IMR-90 (cell line): Measurements from ENCODE around the gene CLPSL2. TPM values are rescaled to one million over a fixed set of nuclear protein-coding genes. Genes with fewer than 3 reads are reported as not detected.

Experiments
- ATAC-seq: fragments of 200-7000 bp; cut with Tn5 transposase; 2 replicates; pipeline ENCODE4 v1.9.1; 2020; ENCODE audit warnings: low read depth, mild to moderate bottlenecking, moderate library complexity
- BruUV-seq: library from RNA; stranded (reverse); fragments of 400-500 nt; replicated peaks from 2 replicates; lab custom pipeline; 2021; lab: Mats Ljungman, UMichigan
- CTCF ChIA-PET: fragments of 300-600 bp; formaldehyde crosslinking; extraction: SDS; loops from one replicate; lab custom pipeline; 2021; ENCODE audit warnings: antibody characterized with exemption; lab: Yijun Ruan, JAX
- POLR2A ChIA-PET: fragments of 300-600 bp; sonication (Branson Sonifier 250); formaldehyde crosslinking; loops from one replicate; lab custom pipeline; 2022; ENCODE audit warnings: antibody characterized with exemption; ENCODE audit not compliant: unreplicated experiment; lab: Charles Lee
- DNase-seq: peaks from one replicate; pipeline ENCODE4 v3.0.0; 2013
- H2AFZ ChIP-seq: replicated peaks from 2 replicates; pipeline ENCODE3; 2013; ENCODE audit warnings: low read length, mild to moderate bottlenecking; ENCODE audit not compliant: poor library complexity
- H2AK5ac ChIP-seq: 2 replicates; pipeline ENCODE4 v1.6.1; 2013; ENCODE audit warnings: low read depth, low read length, inconsistent platforms
- H2AK9ac ChIP-seq: replicated peaks from 2 replicates; pipeline ENCODE3; 2013; ENCODE audit warnings: mild to moderate bottlenecking, low read depth, low read length, moderate library complexity; ENCODE audit not compliant: poor library complexity
- H2BK120ac ChIP-seq: 2 replicates; pipeline ENCODE4 v1.6.1; 2013; ENCODE audit warnings: low read depth, low read length, inconsistent platforms
- H2BK15ac ChIP-seq: 3 replicates; pipeline ENCODE4 v1.6.1; 2013; ENCODE audit warnings: low read depth, low read length, inconsistent platforms
- H2BK20ac ChIP-seq: 2 replicates; pipeline ENCODE4 v1.6.1; 2013; ENCODE audit warnings: low read depth, mild to moderate bottlenecking, inconsistent platforms, low read length, moderate library complexity
- H2BK5ac ChIP-seq: 2 replicates; pipeline ENCODE4 v1.6.1; 2013; ENCODE audit warnings: mild to moderate bottlenecking, low read depth, low read length, inconsistent platforms; ENCODE audit not compliant: poor library complexity, severe bottlenecking
- H3K14ac ChIP-seq: replicated peaks from 2 replicates; pipeline ENCODE4 v1.6.1; 2013; ENCODE audit warnings: low read depth, low read length, inconsistent platforms
- H3K18ac ChIP-seq: 2 replicates; pipeline ENCODE4 v1.6.1; 2013; ENCODE audit warnings: low read depth, low read length, control low read depth
- H3K23ac ChIP-seq: 2 replicates; pipeline ENCODE4 v1.6.1; 2013; ENCODE audit warnings: low read depth, low read length, inconsistent platforms
- H3K27ac ChIP-seq: 2 replicates; pipeline ENCODE4 v1.5.1; 2013; ENCODE audit warnings: mild to moderate bottlenecking, control low read depth, low read length; ENCODE audit not compliant: insufficient read depth
- H3K27me3 ChIP-seq: 2 replicates; pipeline ENCODE4 v1.6.1; 2013; ENCODE audit warnings: low read length; ENCODE audit not compliant: control insufficient read depth, insufficient read depth
- H3K36me3 ChIP-seq: 2 replicates; pipeline ENCODE4 v1.6.1; 2013; ENCODE audit warnings: low read length, mixed read lengths; ENCODE audit not compliant: control insufficient read depth, insufficient read depth
- H3K4ac ChIP-seq: 2 replicates; pipeline ENCODE4 v1.6.1; 2013; ENCODE audit warnings: low read depth, low read length, inconsistent platforms
- H3K4me1 ChIP-seq: 2 replicates; pipeline ENCODE4 v1.6.1; 2013; ENCODE audit warnings: low read length, mixed read lengths; ENCODE audit not compliant: control insufficient read depth, insufficient read depth
- H3K4me2 ChIP-seq: 2 replicates; pipeline ENCODE4 v1.6.1; 2013; ENCODE audit warnings: low read depth, mild to moderate bottlenecking, control low read depth, low read length, moderate library complexity
- H3K4me3 ChIP-seq: 2 replicates; pipeline ENCODE4 v1.5.1; 2013; ENCODE audit warnings: low read depth, mild to moderate bottlenecking, control low read depth, low read length, moderate library complexity; ENCODE audit not compliant: insufficient read depth
- H3K56ac ChIP-seq: 2 replicates; pipeline ENCODE4 v1.6.1; 2013; ENCODE audit warnings: low read length, inconsistent platforms; ENCODE audit not compliant: insufficient read depth; ENCODE audit errors: extremely low read depth
- H3K79me1 ChIP-seq, 2 experiments: 2 replicates each; pipeline ENCODE4 v1.6.1; 2013; ENCODE audit warnings: low read length in 2 of 2, inconsistent platforms in 1 of 2, low read depth in 1 of 2
- H3K9ac ChIP-seq: 2 replicates; pipeline ENCODE4 v1.6.1; 2013; ENCODE audit warnings: low read depth, low read length, control low read depth
- H3K9me1 ChIP-seq: 2 replicates; pipeline ENCODE4 v1.6.1; 2013; ENCODE audit warnings: low read length, inconsistent platforms; ENCODE audit not compliant: insufficient read depth
- H3K9me3 ChIP-seq: 2 replicates; pipeline ENCODE4 v1.6.1; 2013; ENCODE audit warnings: low read length; ENCODE audit not compliant: control insufficient read depth, insufficient read depth
- H4K20me1 ChIP-seq: 2 replicates; pipeline ENCODE4 v1.6.1; 2013; ENCODE audit warnings: low read length, inconsistent platforms; ENCODE audit not compliant: insufficient read depth
- H4K5ac ChIP-seq: 2 replicates; pipeline ENCODE4 v1.6.1; 2013; ENCODE audit warnings: mild to moderate bottlenecking, low read depth, low read length, control low read depth
- H4K8ac ChIP-seq, 2 experiments: 2 replicates each; pipeline ENCODE4 v1.6.1; 2013; ENCODE audit warnings: low read depth in 2 of 2, low read length in 2 of 2, control low read depth in 1 of 2, inconsistent platforms in 1 of 2
- H4K91ac ChIP-seq: 2 replicates; pipeline ENCODE4 v1.6.1; 2013; ENCODE audit warnings: low read depth, low read length, inconsistent platforms; ENCODE audit not compliant: insufficient read depth
- BHLHE40 ChIP-seq: fragments of 150-350 bp; IDR thresholded peaks from 2 replicates; pipeline ENCODE4 v1.6.1; 2016; ENCODE audit warnings: mild to moderate bottlenecking, low read depth, low read length
- CEBPB ChIP-seq: IDR thresholded peaks from 2 replicates; pipeline ENCODE4 v1.6.1; 2012; ENCODE audit warnings: low read depth, low read length, improper control_type of control experiment
- CHD1 ChIP-seq: IDR thresholded peaks from 2 replicates; pipeline ENCODE4 v1.6.1; 2012; ENCODE audit warnings: low read depth, low read length, improper control_type of control experiment
- FOS ChIP-seq: fragments of 150-350 bp; IDR thresholded peaks from 2 replicates; pipeline ENCODE4 v1.6.1; 2016; ENCODE audit warnings: low read depth, low read length
- MAFK ChIP-seq: IDR thresholded peaks from 2 replicates; pipeline ENCODE4 v1.6.1; 2012; ENCODE audit warnings: low read depth, low read length, improper control_type of control experiment
- MAZ ChIP-seq: IDR thresholded peaks from 2 replicates; pipeline ENCODE4 v1.6.1; 2012; ENCODE audit warnings: low read depth, mild to moderate bottlenecking, low read length, improper control_type of control experiment, moderate library complexity, borderline replicate concordance
- MXI1 ChIP-seq: IDR thresholded peaks from 2 replicates; pipeline ENCODE4 v1.6.1; 2012; ENCODE audit warnings: low read depth, mild to moderate bottlenecking, low read length, moderate library complexity, borderline replicate concordance
- NFE2L2 ChIP-seq: fragments of 150-350 bp; IDR thresholded peaks from 2 replicates; pipeline ENCODE4 v1.6.1; 2016; ENCODE audit warnings: low read depth, mild to moderate bottlenecking, low read length
- POLR2A ChIP-seq: IDR thresholded peaks from 2 replicates; pipeline ENCODE4 v1.6.1; 2012; ENCODE audit warnings: mild to moderate bottlenecking, low read depth, low read length
- RAD21 ChIP-seq: IDR thresholded peaks from 2 replicates; pipeline ENCODE4 v1.6.1; 2012; ENCODE audit warnings: low read length, improper control_type of control experiment
- RCOR1 ChIP-seq: IDR thresholded peaks from 2 replicates; pipeline ENCODE4 v1.6.1; 2012; ENCODE audit warnings: mild to moderate bottlenecking, low read length, improper control_type of control experiment; ENCODE audit not compliant: insufficient replicate concordance
- RFX5 ChIP-seq: IDR thresholded peaks from 2 replicates; pipeline ENCODE4 v1.8.0; 2012; ENCODE audit warnings: low read depth, mild to moderate bottlenecking, low read length, moderate library complexity
- SMC3 ChIP-seq: fragments of 150-350 bp; IDR thresholded peaks from 2 replicates; pipeline ENCODE4 v1.6.1; 2016; ENCODE audit warnings: low read depth, mild to moderate bottlenecking, antibody characterized with exemption, low read length, moderate library complexity
- WGBS, 2 experiments: methylation state at CpG; one replicate each; pipeline versions ENCODE4 v1.1.5 to v1.1.7; 2013; ENCODE audit warnings: missing lambda C conversion rate in 2 of 2; ENCODE audit not compliant: insufficient read length in 1 of 2; ENCODE audit errors: extremely low coverage in 2 of 2; 5-methylcytosine and 5-hydroxymethylcytosine counted together
- dilution Hi-C: fragments of 300-500 bp; cut with HindIII; formaldehyde crosslinking; loops from one replicate; pipeline ENCODE4 v1.14.3; 2018; ENCODE audit warnings: low sequenced_read_pairs; ENCODE audit not compliant: unreplicated experiment
- in situ Hi-C: fragments of 300-500 bp; cut with MboI; formaldehyde crosslinking; loops from 3 replicates; pipeline ENCODE4 v1.14.3; 2019; ENCODE audit warnings: low sequenced_read_pairs, inconsistent platforms, mixed read lengths
- intact Hi-C: fragments of 100-400 bp; cut with micrococcal nuclease; formaldehyde crosslinking; loops from 2 replicates; pipeline ENCODE4 v1.10.0; 2022
- polyA plus RNA-seq, 3 experiments: library from polyadenylated mRNA; depleted of rRNA; stranded (reverse); fragments of >200 nt; gene quantifications; 2 replicates each; pipeline ENCODE4 v1.2.3, GENCODE V29; 2012; ENCODE audit warnings: low replicate concordance in 1 of 3
- total RNA-seq: library from RNA; depleted of rRNA; stranded (reverse); fragments of >200 nt; gene quantifications from 2 replicates; pipeline ENCODE4 v1.2.3, GENCODE V29; 2012
- TF ChIP-seq, protein P1 (sequence below): fragments of 150-350 bp; IDR thresholded peaks from 2 replicates; pipeline ENCODE4 v1.6.1; 2016; ENCODE audit warnings: low read depth, mild to moderate bottlenecking, low read length, moderate library complexity, borderline replicate concordance
- TF ChIP-seq, protein P2 (sequence below): conservative IDR thresholded peaks from 2 replicates; pipeline ENCODE4 v1.5.1; 2012; ENCODE audit warnings: mild to moderate bottlenecking, low read depth, low read length, improper control_type of control experiment
- TF ChIP-seq, protein P3 (sequence below): fragments of 150-350 bp; IDR thresholded peaks from 2 replicates; pipeline ENCODE4 v1.6.1; 2017; ENCODE audit warnings: mild to moderate bottlenecking, antibody characterized with exemption, low read length, low read depth

CLPSL2 gene
- total and polyA plus RNA-seq, 2 of the 4 experiments (the other 2 are of a cell fraction), result not detected

DNA sequence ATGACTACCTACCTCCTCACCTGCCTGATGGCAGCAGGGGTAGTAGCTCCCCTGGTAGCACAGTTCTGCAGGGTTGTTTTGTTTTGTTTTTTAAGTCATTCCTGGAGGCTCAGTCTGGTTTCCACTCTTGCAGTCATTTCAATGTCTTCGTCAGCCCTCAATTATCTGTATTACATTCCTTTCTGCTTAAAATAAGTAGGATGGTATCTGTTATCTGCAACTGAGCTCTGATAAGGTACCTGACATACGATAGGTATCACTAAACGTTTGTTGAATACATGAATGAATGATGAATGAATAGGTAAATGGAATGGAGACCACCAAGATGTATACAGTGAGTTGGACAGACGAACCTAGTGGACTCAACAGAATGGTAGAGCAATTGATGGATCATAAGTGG is 7.2 kb upstream of the CLPSL2 start:
- BruUV-seq, result no TSS peak
- ATAC-seq (no peak), DNase-seq (no peak)
- H4K20me1 ChIP-seq, result no peaks in the 10 kb centered on the region
- no peak overlapping the region for H2AFZ ChIP-seq
- CTCF ChIA-PET, result no interaction called here
- dilution Hi-C loops, result no loop called here
- no peak overlapping the region for H2BK15ac ChIP-seq
- H4K8ac ChIP-seq, result no peak overlapping the region
- no peak overlapping the region for H2AK9ac ChIP-seq
- no peak overlapping the region for H3K23ac ChIP-seq
- no peak overlapping the region for H3K18ac ChIP-seq
- H3K4ac ChIP-seq, result no peak overlapping the region
- intact Hi-C loops, result no loop called here
- H3K9ac ChIP-seq, result no peak overlapping the region
- POLR2A ChIA-PET, result no interaction called here
- no peaks in the 10 kb centered on the region for H3K79me1 ChIP-seq
- no peaks in the 10 kb centered on the region for H3K9me3 ChIP-seq
- no peaks in the 10 kb centered on the region for H3K9me1 ChIP-seq
- peaks cover 41% of the 10 kb centered on the region for H3K27me3 ChIP-seq
- H2BK120ac ChIP-seq, result no peak overlapping the region
- in situ Hi-C loops, result no loop called here
- no peaks in the 10 kb centered on the region for H3K4me1 ChIP-seq
- no peak overlapping the region for H2AK5ac ChIP-seq
- no peak overlapping the region for H3K14ac ChIP-seq
- H2BK5ac ChIP-seq, result no peak overlapping the region
- H4K91ac ChIP-seq, result no peak overlapping the region
- no peak overlapping the region for H2BK20ac ChIP-seq
- H3K4me2 ChIP-seq, result no peak overlapping the region
- WGBS, 2 experiments, result no CpG with 5 or more reads among the region's 4 CpGs
- no peak for TF ChIP-seq MAZ
- TF ChIP-seq MAFK, result no peak
- no peak for TF ChIP-seq CEBPB
- TF ChIP-seq NFE2L2, result no peak
- TF ChIP-seq, protein P1, sequence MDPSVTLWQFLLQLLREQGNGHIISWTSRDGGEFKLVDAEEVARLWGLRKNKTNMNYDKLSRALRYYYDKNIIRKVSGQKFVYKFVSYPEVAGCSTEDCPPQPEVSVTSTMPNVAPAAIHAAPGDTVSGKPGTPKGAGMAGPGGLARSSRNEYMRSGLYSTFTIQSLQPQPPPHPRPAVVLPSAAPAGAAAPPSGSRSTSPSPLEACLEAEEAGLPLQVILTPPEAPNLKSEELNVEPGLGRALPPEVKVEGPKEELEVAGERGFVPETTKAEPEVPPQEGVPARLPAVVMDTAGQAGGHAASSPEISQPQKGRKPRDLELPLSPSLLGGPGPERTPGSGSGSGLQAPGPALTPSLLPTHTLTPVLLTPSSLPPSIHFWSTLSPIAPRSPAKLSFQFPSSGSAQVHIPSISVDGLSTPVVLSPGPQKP, result no peak
- TF ChIP-seq MXI1, result no peak
- no peak for TF ChIP-seq FOS
- no peak for TF ChIP-seq RCOR1
- no peak for TF ChIP-seq POLR2A
- TF ChIP-seq CHD1, result no peak
- TF ChIP-seq, protein P2, sequence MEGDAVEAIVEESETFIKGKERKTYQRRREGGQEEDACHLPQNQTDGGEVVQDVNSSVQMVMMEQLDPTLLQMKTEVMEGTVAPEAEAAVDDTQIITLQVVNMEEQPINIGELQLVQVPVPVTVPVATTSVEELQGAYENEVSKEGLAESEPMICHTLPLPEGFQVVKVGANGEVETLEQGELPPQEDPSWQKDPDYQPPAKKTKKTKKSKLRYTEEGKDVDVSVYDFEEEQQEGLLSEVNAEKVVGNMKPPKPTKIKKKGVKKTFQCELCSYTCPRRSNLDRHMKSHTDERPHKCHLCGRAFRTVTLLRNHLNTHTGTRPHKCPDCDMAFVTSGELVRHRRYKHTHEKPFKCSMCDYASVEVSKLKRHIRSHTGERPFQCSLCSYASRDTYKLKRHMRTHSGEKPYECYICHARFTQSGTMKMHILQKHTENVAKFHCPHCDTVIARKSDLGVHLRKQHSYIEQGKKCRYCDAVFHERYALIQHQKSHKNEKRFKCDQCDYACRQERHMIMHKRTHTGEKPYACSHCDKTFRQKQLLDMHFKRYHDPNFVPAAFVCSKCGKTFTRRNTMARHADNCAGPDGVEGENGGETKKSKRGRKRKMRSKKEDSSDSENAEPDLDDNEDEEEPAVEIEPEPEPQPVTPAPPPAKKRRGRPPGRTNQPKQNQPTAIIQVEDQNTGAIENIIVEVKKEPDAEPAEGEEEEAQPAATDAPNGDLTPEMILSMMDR, result no peak
- TF ChIP-seq, protein P3, sequence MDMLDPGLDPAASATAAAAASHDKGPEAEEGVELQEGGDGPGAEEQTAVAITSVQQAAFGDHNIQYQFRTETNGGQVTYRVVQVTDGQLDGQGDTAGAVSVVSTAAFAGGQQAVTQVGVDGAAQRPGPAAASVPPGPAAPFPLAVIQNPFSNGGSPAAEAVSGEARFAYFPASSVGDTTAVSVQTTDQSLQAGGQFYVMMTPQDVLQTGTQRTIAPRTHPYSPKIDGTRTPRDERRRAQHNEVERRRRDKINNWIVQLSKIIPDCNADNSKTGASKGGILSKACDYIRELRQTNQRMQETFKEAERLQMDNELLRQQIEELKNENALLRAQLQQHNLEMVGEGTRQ, result no peak
- TF ChIP-seq RFX5, result no peak
- TF ChIP-seq RAD21, result no peak
- no peak for TF ChIP-seq BHLHE40
- no peak for TF ChIP-seq SMC3
- H3K56ac ChIP-seq, result no peak overlapping the region
- no peaks in the 10 kb centered on the region for H3K36me3 ChIP-seq
- no peak overlapping the region for H4K5ac ChIP-seq
- H3K4me3 ChIP-seq, result no peak overlapping the region
- H3K27ac ChIP-seq, result no peak overlapping the region
